ENCODE measurements around the gene IL17B.

- TF ChIP-seq, protein P1, sequence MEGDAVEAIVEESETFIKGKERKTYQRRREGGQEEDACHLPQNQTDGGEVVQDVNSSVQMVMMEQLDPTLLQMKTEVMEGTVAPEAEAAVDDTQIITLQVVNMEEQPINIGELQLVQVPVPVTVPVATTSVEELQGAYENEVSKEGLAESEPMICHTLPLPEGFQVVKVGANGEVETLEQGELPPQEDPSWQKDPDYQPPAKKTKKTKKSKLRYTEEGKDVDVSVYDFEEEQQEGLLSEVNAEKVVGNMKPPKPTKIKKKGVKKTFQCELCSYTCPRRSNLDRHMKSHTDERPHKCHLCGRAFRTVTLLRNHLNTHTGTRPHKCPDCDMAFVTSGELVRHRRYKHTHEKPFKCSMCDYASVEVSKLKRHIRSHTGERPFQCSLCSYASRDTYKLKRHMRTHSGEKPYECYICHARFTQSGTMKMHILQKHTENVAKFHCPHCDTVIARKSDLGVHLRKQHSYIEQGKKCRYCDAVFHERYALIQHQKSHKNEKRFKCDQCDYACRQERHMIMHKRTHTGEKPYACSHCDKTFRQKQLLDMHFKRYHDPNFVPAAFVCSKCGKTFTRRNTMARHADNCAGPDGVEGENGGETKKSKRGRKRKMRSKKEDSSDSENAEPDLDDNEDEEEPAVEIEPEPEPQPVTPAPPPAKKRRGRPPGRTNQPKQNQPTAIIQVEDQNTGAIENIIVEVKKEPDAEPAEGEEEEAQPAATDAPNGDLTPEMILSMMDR (conservative IDR thresholded peaks at IDR 0.05; ENCODE audit: low read depth in 2 of 2), result no peak
- TF ChIP-seq, protein P2, sequence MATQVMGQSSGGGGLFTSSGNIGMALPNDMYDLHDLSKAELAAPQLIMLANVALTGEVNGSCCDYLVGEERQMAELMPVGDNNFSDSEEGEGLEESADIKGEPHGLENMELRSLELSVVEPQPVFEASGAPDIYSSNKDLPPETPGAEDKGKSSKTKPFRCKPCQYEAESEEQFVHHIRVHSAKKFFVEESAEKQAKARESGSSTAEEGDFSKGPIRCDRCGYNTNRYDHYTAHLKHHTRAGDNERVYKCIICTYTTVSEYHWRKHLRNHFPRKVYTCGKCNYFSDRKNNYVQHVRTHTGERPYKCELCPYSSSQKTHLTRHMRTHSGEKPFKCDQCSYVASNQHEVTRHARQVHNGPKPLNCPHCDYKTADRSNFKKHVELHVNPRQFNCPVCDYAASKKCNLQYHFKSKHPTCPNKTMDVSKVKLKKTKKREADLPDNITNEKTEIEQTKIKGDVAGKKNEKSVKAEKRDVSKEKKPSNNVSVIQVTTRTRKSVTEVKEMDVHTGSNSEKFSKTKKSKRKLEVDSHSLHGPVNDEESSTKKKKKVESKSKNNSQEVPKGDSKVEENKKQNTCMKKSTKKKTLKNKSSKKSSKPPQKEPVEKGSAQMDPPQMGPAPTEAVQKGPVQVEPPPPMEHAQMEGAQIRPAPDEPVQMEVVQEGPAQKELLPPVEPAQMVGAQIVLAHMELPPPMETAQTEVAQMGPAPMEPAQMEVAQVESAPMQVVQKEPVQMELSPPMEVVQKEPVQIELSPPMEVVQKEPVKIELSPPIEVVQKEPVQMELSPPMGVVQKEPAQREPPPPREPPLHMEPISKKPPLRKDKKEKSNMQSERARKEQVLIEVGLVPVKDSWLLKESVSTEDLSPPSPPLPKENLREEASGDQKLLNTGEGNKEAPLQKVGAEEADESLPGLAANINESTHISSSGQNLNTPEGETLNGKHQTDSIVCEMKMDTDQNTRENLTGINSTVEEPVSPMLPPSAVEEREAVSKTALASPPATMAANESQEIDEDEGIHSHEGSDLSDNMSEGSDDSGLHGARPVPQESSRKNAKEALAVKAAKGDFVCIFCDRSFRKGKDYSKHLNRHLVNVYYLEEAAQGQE (IDR thresholded peaks at IDR 0.05; ENCODE audit: unreplicated experiment), result no peak
- TF ChIP-seq POLR2AphosphoS5 (IDR thresholded peaks at IDR 0.05; ENCODE audit: low read depth), result no peak
- no peak for TF ChIP-seq EZH2phosphoT487 (IDR thresholded peaks at IDR 0.05; ENCODE audit: unreplicated experiment)
- TF ChIP-seq EZH2 (IDR thresholded peaks at IDR 0.05; ENCODE audit: low read depth, unreplicated experiment), result no peak
- TF ChIP-seq, protein P3, sequence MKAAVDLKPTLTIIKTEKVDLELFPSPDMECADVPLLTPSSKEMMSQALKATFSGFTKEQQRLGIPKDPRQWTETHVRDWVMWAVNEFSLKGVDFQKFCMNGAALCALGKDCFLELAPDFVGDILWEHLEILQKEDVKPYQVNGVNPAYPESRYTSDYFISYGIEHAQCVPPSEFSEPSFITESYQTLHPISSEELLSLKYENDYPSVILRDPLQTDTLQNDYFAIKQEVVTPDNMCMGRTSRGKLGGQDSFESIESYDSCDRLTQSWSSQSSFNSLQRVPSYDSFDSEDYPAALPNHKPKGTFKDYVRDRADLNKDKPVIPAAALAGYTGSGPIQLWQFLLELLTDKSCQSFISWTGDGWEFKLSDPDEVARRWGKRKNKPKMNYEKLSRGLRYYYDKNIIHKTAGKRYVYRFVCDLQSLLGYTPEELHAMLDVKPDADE (IDR thresholded peaks at IDR 0.05), result no peak
Observed at GRCh38 chr5:149344151-149344550, 34.9 kb downstream of the IL17B start.

Measured in GM23338 (cell line).